Peyer's patch (tissue), 4 donors: Measurements from ENCODE around the gene ITPKB.

Experiments used
- POLR2A ChIP-seq, 2 donors: fragments of 450-650 bp; IDR thresholded peaks; one replicate each; pipeline ENCODE4 v1.5.1; 2017; ENCODE audit warnings: antibody characterized with exemption in 2 of 2, mild to moderate bottlenecking in 2 of 2, moderate library complexity in 2 of 2
- TF ChIP-seq, protein P1 (sequence below), 6 experiments: fragments of 450-650 bp in 4 of 6; fragments of 200-600 bp in 2 of 6; sonication (generic) in 1 of 6; IDR thresholded peaks; one replicate each; pipeline ENCODE4 v1.5.1; 2017 to 2019; ENCODE audit warnings: antibody characterized with exemption in 6 of 6, mild to moderate bottlenecking in 3 of 6, moderate library complexity in 1 of 6

DNA sequence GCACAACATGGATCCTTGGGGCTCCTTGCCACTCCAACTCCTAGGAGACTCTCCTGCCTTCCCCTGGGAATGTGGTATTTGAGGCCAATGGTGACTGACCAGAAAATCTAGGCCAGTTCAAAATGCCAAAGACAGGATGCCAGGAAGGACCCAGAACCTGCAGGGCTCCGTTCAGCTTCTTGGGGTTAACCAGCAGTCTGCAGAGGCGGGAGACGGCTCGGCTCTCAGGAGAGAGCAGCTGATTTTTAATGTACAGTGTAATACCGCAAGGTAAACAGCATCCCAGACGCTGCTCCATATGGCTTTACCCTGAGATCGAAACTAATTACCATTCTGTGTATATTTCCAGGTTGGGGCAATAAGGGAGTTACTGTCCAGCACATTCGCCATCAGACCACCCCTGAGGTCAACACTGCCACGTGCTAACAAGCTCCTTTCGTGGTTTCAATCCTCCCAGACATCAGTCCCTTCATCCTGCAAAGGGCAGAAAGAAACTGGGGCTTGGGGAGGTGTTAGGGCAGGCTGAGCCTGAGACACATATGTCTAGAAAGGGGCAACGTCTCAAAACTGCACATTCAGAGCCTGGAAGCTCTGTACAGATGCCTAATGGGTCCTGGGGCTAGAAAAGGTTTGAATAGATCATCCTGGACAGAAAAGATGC is 16.7 kb downstream of the ITPKB start:
- TF ChIP-seq, protein P1, sequence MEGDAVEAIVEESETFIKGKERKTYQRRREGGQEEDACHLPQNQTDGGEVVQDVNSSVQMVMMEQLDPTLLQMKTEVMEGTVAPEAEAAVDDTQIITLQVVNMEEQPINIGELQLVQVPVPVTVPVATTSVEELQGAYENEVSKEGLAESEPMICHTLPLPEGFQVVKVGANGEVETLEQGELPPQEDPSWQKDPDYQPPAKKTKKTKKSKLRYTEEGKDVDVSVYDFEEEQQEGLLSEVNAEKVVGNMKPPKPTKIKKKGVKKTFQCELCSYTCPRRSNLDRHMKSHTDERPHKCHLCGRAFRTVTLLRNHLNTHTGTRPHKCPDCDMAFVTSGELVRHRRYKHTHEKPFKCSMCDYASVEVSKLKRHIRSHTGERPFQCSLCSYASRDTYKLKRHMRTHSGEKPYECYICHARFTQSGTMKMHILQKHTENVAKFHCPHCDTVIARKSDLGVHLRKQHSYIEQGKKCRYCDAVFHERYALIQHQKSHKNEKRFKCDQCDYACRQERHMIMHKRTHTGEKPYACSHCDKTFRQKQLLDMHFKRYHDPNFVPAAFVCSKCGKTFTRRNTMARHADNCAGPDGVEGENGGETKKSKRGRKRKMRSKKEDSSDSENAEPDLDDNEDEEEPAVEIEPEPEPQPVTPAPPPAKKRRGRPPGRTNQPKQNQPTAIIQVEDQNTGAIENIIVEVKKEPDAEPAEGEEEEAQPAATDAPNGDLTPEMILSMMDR (IDR thresholded peaks at IDR 0.05) = no peak
- no peak for TF ChIP-seq POLR2A (IDR thresholded peaks at IDR 0.05)
